Kidney glomerular epithelial cell (primary cell): ENCODE measurements around the gene RREB1.

Experiments
- DNase-seq: peaks from one replicate; lab custom pipeline; 2025; lab: John Stamatoyannopoulos, UW

Gene RREB1

GRCh38 chr6:7245668-7246393, 138.1 kb downstream of the RREB1 start:
- no peak for DNase-seq

- no peak for DNase-seq
These were observed 138.8 kb downstream of the RREB1 start for GRCh38 chr6:7246401-7247178.

DNA sequence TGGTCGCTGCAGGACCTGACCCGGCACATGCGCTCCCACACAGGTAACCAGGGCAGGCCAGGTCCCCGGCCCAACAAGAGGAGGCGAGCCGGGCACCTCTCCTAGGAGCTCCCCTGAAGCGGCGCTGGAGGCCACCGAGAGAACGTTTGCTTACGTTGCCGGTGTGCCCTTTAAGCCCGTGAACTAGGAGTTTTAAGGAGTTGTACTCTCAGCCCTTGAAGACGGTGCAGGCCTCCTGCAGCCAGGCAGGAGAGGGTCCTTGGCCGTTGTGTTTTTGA, 139.4 kb downstream of the RREB1 start:
- no peak for DNase-seq

- no peak for DNase-seq
These were observed 140.1 kb downstream of the RREB1 start for GRCh38 chr6:7247828-7248227.

GRCh38 chr6:7249391-7249790, 141.6 kb downstream of the RREB1 start:
- DNase-seq: no peak

DNA sequence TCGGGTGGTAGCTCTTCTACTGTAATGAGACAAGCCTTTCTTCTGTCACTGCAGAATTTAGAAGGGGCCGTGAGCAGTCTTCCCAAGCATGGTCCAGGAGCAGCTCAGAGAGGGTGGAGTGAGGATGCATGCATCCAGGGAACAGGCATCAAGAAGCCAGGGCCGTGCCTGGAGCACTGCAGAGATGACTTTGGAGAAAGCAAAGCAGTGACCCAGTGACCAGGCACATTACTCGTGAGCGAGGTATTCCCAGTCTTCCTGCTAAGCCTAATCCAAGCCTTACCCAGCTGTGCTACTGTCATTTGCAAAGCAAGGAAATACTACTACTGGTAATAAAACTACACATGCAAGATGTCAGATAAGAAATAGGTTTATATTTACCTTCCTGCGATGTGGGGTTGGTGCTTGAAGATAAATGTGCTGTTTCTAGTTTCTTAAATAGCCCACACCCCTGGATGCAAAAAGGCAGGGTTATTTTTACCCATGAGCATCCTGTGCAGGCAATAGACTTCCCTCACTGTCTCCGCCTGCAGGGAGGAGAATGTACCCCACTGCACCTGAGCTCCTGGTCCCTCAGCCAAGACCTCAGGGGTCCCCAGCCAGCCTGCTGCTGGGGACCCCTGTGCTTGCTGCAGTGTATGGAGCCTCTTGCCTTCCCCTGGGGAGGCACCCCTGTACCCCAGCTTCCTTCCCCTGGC, 142.3 kb downstream of the RREB1 start:
- DNase-seq: no peak

DNA sequence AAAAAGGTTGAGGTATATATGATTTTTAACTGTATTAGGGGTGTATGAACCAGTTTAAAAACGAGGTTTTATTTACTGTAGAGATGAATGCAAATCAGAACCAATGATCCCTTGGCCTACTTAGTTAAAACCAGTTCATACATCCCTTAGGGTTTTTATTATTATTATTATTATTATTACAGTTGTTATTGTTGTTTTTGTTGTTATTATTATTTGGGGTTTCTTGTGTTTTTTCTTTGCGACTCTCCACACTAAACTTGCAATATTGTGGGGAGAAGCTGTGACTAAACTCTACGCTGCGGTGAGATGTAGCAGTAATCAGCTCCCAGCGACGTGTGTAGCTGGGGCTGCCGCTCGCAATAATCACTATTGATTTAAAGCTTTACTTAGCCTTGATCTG, 143.1 kb downstream of the RREB1 start:
- no peak for DNase-seq

- no peak for DNase-seq
These were observed 144.0 kb downstream of the RREB1 start for GRCh38 chr6:7251646-7252260.

GRCh38 chr6:7252390-7252789, 144.6 kb downstream of the RREB1 start:
- no peak for DNase-seq

- no peak for DNase-seq
These were observed 147.4 kb downstream of the RREB1 start for GRCh38 chr6:7254980-7255835.

GRCh38 chr6:7255918-7256317, 148.2 kb downstream of the RREB1 start:
- DNase-seq: no peak

GRCh38 chr6:7256785-7257184, 149.0 kb downstream of the RREB1 start:
- DNase-seq: no peak

- DNase-seq: no peak
These were observed 149.9 kb downstream of the RREB1 start for GRCh38 chr6:7257521-7258230.

- no peak for DNase-seq
These were observed 150.5 kb downstream of the RREB1 start for GRCh38 chr6:7258231-7258763.

DNA sequence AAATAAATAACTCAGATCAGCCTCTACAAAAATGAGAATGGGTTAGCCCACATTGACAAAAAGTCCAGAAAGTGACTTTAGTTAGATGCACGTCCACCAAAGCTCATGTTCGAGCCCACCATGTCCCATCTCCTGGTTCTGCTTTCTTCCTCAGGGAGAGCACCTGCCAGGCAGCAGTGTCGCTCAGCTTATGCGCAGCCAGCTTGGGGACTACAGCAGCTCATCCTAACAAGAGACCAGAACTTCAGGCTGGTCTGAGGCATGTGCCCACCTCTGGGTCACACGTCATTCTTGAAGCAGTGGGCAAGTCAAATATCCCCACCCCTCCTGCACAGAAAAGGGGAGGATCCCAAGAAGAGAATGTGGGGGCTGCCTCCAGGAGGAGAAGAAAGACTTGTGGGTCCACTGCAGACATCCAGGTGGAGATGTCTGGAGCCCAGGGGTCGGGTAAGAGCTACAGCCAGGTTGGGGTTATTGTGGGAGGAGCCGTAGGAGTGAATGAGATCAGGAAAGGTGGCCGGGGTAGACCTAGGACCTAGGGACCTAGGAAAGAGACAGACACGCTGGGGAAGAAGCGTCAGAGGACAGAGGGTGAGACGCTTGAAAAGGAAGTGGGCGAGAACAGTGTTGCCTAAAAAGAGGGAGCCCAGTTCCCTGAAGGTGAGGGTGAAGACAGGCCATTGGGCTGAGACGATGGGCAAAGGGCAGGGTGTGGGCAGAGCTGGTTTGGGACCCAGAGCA, 152.7 kb downstream of the RREB1 start:
- DNase-seq: no peak

GRCh38 chr6:7261032-7261841, 153.5 kb downstream of the RREB1 start:
- peak; percentile 87 for DNase-seq

DNA sequence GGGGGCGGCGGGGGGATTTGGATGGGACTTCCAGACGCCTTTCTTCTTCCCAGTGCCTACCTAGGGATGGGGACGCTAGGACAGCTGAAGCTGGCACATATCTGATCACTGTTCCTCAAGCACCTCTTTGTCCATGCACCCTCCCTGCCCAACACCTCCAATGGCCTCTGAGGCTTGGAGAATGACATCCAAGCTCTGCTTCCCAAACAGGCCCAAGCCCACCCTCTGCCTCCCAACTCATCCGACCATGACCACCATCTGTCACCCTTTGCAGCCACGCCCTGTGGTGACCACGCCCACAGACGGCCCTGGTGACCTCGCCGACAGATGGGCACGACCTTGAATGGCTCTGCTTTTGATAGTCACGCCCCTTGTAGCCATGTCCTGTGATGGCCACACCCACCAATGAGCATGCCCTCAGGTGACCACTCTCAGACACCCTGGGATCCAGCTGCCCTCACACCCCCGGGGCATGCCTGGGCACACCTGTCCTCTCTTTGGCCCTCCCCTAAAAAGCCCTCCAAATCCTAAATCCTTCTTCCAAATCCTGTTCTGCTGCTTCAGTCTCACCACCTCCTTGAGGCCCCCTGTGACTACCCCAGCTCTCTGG, 154.2 kb downstream of the RREB1 start:
- DNase-seq: no peak

- no peak for DNase-seq
These were observed 155.2 kb downstream of the RREB1 start for GRCh38 chr6:7262746-7263518.
